Osteocyte (in vitro differentiated cells): ENCODE results near the gene USP10. TPM values are rescaled to one million over a fixed set of nuclear protein-coding genes. Genes with fewer than 3 reads are reported as not detected.

Source experiments
- DNase-seq: peaks from one replicate; pipeline ENCODE4 v3.0.0; 2021; ENCODE audit warnings: mixed read lengths; ENCODE audit not compliant: unreplicated experiment; ENCODE audit errors: extremely low spot score
- H3K27ac Mint-ChIP-seq: one replicate; pipeline ENCODE4 v1.8.0; 2021; ENCODE audit warnings: mild to moderate bottlenecking, mixed read lengths; ENCODE audit not compliant: unreplicated experiment
- H3K27me3 Mint-ChIP-seq: one replicate; pipeline ENCODE4 v1.8.0; 2021; ENCODE audit warnings: mixed read lengths; ENCODE audit not compliant: unreplicated experiment
- H3K36me3 Mint-ChIP-seq: one replicate; pipeline ENCODE4 v1.8.0; 2021; ENCODE audit warnings: mixed read lengths; ENCODE audit not compliant: unreplicated experiment
- H3K4me1 Mint-ChIP-seq: one replicate; pipeline ENCODE4 v1.8.0; 2021; ENCODE audit warnings: mixed read lengths; ENCODE audit not compliant: unreplicated experiment
- H3K4me3 Mint-ChIP-seq: one replicate; pipeline ENCODE4 v1.8.0; 2021; ENCODE audit warnings: mild to moderate bottlenecking, moderate library complexity, mixed read lengths; ENCODE audit not compliant: unreplicated experiment
- H3K9me3 Mint-ChIP-seq: one replicate; pipeline ENCODE4 v1.8.0; 2021; ENCODE audit warnings: mixed read lengths; ENCODE audit not compliant: unreplicated experiment
- total RNA-seq: library from RNA; stranded (reverse); gene quantifications from 2 replicates; pipeline ENCODE4 v1.2.1, GENCODE V29; 2021
- TF ChIP-seq, protein P1 (sequence below): fragments of 200-600 bp; sonication (generic); IDR thresholded peaks from 2 replicates; pipeline ENCODE4 v1.5.0; 2021; ENCODE audit warnings: antibody characterized with exemption, mild to moderate bottlenecking, moderate library complexity

USP10 gene
- total RNA-seq, 1 donor from 2014 or later, result 46.3 TPM

- Mint-ChIP-seq H3K27me3 (no peaks in the 10 kb centered on the region), H3K4me3 (no peak overlapping the region), H3K9me3 (no peaks in the 10 kb centered on the region), H3K4me1 (peaks cover under 1% of the 10 kb centered on the region), H3K27ac (no peak overlapping the region), H3K36me3 (peaks cover 39% of the 10 kb centered on the region)
- no peak for DNase-seq
- TF ChIP-seq, protein P1, sequence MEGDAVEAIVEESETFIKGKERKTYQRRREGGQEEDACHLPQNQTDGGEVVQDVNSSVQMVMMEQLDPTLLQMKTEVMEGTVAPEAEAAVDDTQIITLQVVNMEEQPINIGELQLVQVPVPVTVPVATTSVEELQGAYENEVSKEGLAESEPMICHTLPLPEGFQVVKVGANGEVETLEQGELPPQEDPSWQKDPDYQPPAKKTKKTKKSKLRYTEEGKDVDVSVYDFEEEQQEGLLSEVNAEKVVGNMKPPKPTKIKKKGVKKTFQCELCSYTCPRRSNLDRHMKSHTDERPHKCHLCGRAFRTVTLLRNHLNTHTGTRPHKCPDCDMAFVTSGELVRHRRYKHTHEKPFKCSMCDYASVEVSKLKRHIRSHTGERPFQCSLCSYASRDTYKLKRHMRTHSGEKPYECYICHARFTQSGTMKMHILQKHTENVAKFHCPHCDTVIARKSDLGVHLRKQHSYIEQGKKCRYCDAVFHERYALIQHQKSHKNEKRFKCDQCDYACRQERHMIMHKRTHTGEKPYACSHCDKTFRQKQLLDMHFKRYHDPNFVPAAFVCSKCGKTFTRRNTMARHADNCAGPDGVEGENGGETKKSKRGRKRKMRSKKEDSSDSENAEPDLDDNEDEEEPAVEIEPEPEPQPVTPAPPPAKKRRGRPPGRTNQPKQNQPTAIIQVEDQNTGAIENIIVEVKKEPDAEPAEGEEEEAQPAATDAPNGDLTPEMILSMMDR, result no peak
These were observed 44.8 kb upstream of the USP10 start for GRCh38 chr16:84654998-84655397.

DNA sequence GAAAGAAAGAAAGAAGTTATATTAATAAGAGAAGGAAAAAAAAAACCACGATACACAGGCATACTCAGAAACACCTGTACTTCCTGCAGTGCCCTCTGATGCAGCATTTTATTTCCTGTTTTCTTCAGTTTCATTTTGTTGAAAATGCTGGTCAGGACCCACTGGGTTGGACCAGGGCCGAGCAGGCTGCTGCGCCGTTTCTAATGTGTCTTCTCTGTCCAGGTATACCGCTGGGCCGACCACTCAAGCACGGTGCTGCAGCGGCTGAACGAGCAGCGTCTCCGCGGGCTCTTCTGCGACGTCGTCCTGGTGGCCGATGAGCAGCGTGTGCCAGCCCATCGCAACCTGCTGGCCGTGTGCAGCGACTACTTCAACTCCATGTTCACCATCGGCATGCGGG is 43.2 kb upstream of the USP10 start:
- no peak for DNase-seq
- Mint-ChIP-seq H3K27me3 (no peaks in the 10 kb centered on the region), H3K9me3 (no peaks in the 10 kb centered on the region), H3K27ac (no peak overlapping the region), H3K4me1 (no peaks in the 10 kb centered on the region), H3K4me3 (no peak overlapping the region), H3K36me3 (peaks cover 41% of the 10 kb centered on the region)
- TF ChIP-seq, protein P1, result no peak

GRCh38 chr16:84657229-84657837 is 42.5 kb upstream of the USP10 start:
- Mint-ChIP-seq H3K4me3 (no peak overlapping the region), H3K4me1 (no peaks in the 10 kb centered on the region), H3K27me3 (no peaks in the 10 kb centered on the region), H3K36me3 (peaks cover 45% of the 10 kb centered on the region), H3K9me3 (no peaks in the 10 kb centered on the region), H3K27ac (no peak overlapping the region)
- DNase-seq, result no peak
- TF ChIP-seq, protein P1, result no peak

DNA sequence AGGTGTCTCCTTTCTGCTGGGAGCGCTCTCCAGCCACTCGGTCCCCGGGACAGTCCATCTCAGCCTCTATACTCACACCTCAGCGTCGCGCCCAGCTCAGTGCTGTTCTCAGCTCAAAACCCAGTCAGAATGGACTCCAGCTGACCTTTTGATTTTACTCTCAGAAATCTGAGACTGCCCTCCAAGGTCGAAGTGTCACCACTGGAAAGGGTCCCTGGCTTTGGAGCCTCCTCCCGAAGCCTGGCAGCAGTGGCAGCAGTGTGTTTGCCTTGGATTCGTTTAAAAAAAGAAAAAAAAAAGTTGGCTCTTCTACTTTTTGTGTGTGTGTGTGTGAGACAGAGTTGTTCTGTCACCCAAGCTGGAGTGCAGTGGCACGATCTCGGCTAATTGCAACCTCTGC is 41.1 kb upstream of the USP10 start:
- H3K36me3 Mint-ChIP-seq, result peaks cover 55% of the 10 kb centered on the region
- H3K27ac Mint-ChIP-seq, result no peak overlapping the region
- TF ChIP-seq, protein P1, result no peak
- H3K4me1 Mint-ChIP-seq, result no peaks in the 10 kb centered on the region
- H3K27me3 Mint-ChIP-seq, result no peaks in the 10 kb centered on the region
- no peak for DNase-seq
- no peak overlapping the region for H3K4me3 Mint-ChIP-seq
- H3K9me3 Mint-ChIP-seq, result no peaks in the 10 kb centered on the region

- DNase-seq, result no peak
- no peak overlapping the region for H3K4me3 Mint-ChIP-seq
- TF ChIP-seq, protein P1, result no peak
- no peaks in the 10 kb centered on the region for H3K27me3 Mint-ChIP-seq
- H3K9me3 Mint-ChIP-seq, result no peaks in the 10 kb centered on the region
- no peaks in the 10 kb centered on the region for H3K4me1 Mint-ChIP-seq
- no peak overlapping the region for H3K27ac Mint-ChIP-seq
- H3K36me3 Mint-ChIP-seq, result peaks cover 60% of the 10 kb centered on the region
These were observed 40.0 kb upstream of the USP10 start for GRCh38 chr16:84659656-84660300.
